Endodermal cell (in vitro differentiated cells): Measurements from ENCODE around the gene TPPP. TPM values are rescaled to one million over a fixed set of nuclear protein-coding genes. Genes with fewer than 3 reads are reported as not detected.
A peak's percentile ranks its signal among the peaks of the same experiment; 100 is the strongest.

ENCODE experiments used
- DNase-seq: peaks from one replicate; pipeline ENCODE4 v3.0.0-alpha.2; 2017
- H3K27ac ChIP-seq: 2 replicates; pipeline ENCODE4 v1.5.1; 2013; ENCODE audit warnings: mild to moderate bottlenecking, low read depth, low read length, moderate library complexity
- H3K27me3 ChIP-seq: 2 replicates; pipeline ENCODE4 v1.6.1; 2013; ENCODE audit warnings: mild to moderate bottlenecking, low read length, moderate library complexity; ENCODE audit not compliant: insufficient read depth, control insufficient read depth, poor library complexity, severe bottlenecking
- H3K36me3 ChIP-seq: 2 replicates; pipeline ENCODE4 v1.7.0; 2013; ENCODE audit warnings: mild to moderate bottlenecking, low read length, moderate library complexity; ENCODE audit not compliant: control insufficient read depth, insufficient read depth
- H3K4me1 ChIP-seq: one replicate; pipeline ENCODE4 v1.7.0; 2013; ENCODE audit warnings: low read length; ENCODE audit not compliant: control insufficient read depth, insufficient read depth
- H3K4me3 ChIP-seq: 2 replicates; pipeline ENCODE4 v1.5.1; 2013; ENCODE audit warnings: mild to moderate bottlenecking, low read length, moderate library complexity
- H3K9ac ChIP-seq: 2 replicates; pipeline ENCODE4 v1.6.1; 2013; ENCODE audit warnings: mild to moderate bottlenecking, low read length, moderate library complexity; ENCODE audit not compliant: poor library complexity, severe bottlenecking; ENCODE audit errors: extremely low read depth
- H3K9me3 ChIP-seq: 2 replicates; pipeline ENCODE4 v1.6.1; 2013; ENCODE audit warnings: mild to moderate bottlenecking, low read length, moderate library complexity; ENCODE audit not compliant: control insufficient read depth
- H3K27ac Mint-ChIP-seq: 2 replicates; pipeline ENCODE4 v1.8.0; 2020; ENCODE audit warnings: mixed read lengths
- H3K27me3 Mint-ChIP-seq: 2 replicates; pipeline ENCODE4 v1.8.0; 2021; ENCODE audit warnings: mild to moderate bottlenecking, mixed read lengths; ENCODE audit not compliant: insufficient read depth
- H3K36me3 Mint-ChIP-seq: 2 replicates; pipeline ENCODE4 v1.8.0; 2020; ENCODE audit warnings: low read depth, mixed read lengths
- H3K4me1 Mint-ChIP-seq: 2 replicates; pipeline ENCODE4 v1.8.0; 2020; ENCODE audit warnings: mixed read lengths
- H3K4me3 Mint-ChIP-seq: 2 replicates; pipeline ENCODE4 v1.8.0; 2020; ENCODE audit warnings: mild to moderate bottlenecking, moderate library complexity, mixed read lengths
- H3K9me3 Mint-ChIP-seq: 2 replicates; pipeline ENCODE4 v1.8.0; 2020; ENCODE audit warnings: mild to moderate bottlenecking, mixed read lengths
- CTCF ChIP-seq: fragments of 200-600 bp; sonication (generic); conservative IDR thresholded peaks from 2 replicates; pipeline ENCODE4 v1.5.0; 2021; ENCODE audit warnings: antibody characterized with exemption, mild to moderate bottlenecking
- WGBS, 2 experiments: methylation state at CpG; one replicate each; pipeline versions ENCODE4 v1.1.5 to v1.1.7; 2013; ENCODE audit warnings: missing lambda C conversion rate in 2 of 2, mixed read lengths in 1 of 2; ENCODE audit not compliant: insufficient coverage in 1 of 2, insufficient read length in 1 of 2; 5-methylcytosine and 5-hydroxymethylcytosine counted together
- total RNA-seq, 2 donors: library from RNA; stranded (reverse); fragmentation: NEBNext Ultra II Directional in 1 of 2; extraction: Animal tissue kit (Norgen Biotek cat#: 25700) in 1 of 2; gene quantifications; 2 replicates in 1 of 2; 3 replicates in 1 of 2; pipeline ENCODE4 v1.2.1, GENCODE V29; 2021

TPPP gene
- total RNA-seq, 2 donors from 2014 or later = 0.22 to 0.70 TPM

- Histone ChIP-seq H3K36me3 (peaks cover 43% of the 10 kb centered on the region), H3K9ac (no peak overlapping the region), H3K4me1 (no peaks in the 10 kb centered on the region), H3K9me3 (no peaks in the 10 kb centered on the region), H3K27ac (no peak overlapping the region), H3K4me3 (no peak overlapping the region), H3K27me3 (no peaks in the 10 kb centered on the region)
- Mint-ChIP-seq H3K9me3 (no peaks in the 10 kb centered on the region), H3K27me3 (no peaks in the 10 kb centered on the region), H3K4me1 (no peaks in the 10 kb centered on the region), H3K36me3 (peaks cover 54% of the 10 kb centered on the region), H3K4me3 (no peak overlapping the region), H3K27ac (no peak overlapping the region)
- TF ChIP-seq CTCF = no peak
- WGBS, 2 experiments = 93 to 99% methylated on average over 7 to 9 of the region's 9 CpGs
- no peak for DNase-seq
These were observed 70.8 kb downstream of the TPPP start for GRCh38 chr5:622359-622758.

- no peak for TF ChIP-seq CTCF
- H3K27me3 ChIP-seq = no peaks in the 10 kb centered on the region
- H3K9ac ChIP-seq = no peak overlapping the region
- H3K4me3 Mint-ChIP-seq = no peak overlapping the region
- no peak for DNase-seq
- no peaks in the 10 kb centered on the region for H3K9me3 Mint-ChIP-seq
- H3K4me1 ChIP-seq = no peaks in the 10 kb centered on the region
- H3K27ac Mint-ChIP-seq = peak overlapping the region; percentile 37
- no peak overlapping the region for H3K27ac ChIP-seq
- no peaks in the 10 kb centered on the region for H3K4me1 Mint-ChIP-seq
- peaks cover 35% of the 10 kb centered on the region for H3K36me3 ChIP-seq
- no peak overlapping the region for H3K4me3 ChIP-seq
- H3K27me3 Mint-ChIP-seq = no peaks in the 10 kb centered on the region
- H3K36me3 Mint-ChIP-seq = peaks cover 51% of the 10 kb centered on the region
- H3K9me3 ChIP-seq = no peaks in the 10 kb centered on the region
- WGBS, 2 experiments = 96% methylated on average over 15 to 16 of the region's 16 CpGs
These were observed 71.8 kb downstream of the TPPP start for GRCh38 chr5:621341-621761.

- Mint-ChIP-seq H3K4me3 (no peak overlapping the region), H3K27me3 (no peaks in the 10 kb centered on the region), H3K36me3 (peaks cover 48% of the 10 kb centered on the region), H3K9me3 (peaks cover under 1% of the 10 kb centered on the region), H3K27ac (peak overlapping the region; percentile 37), H3K4me1 (no peaks in the 10 kb centered on the region)
- no peaks in the 10 kb centered on the region for H3K4me1 ChIP-seq
- H3K27me3 ChIP-seq = no peaks in the 10 kb centered on the region
- no peak for DNase-seq
- H3K36me3 ChIP-seq = peaks cover 29% of the 10 kb centered on the region
- no peak overlapping the region for H3K27ac ChIP-seq
- WGBS, 2 experiments = 91 to 93% methylated on average over 3 to 8 of the region's 8 CpGs
- H3K9ac ChIP-seq = no peak overlapping the region
- TF ChIP-seq CTCF = no peak
- no peaks in the 10 kb centered on the region for H3K9me3 ChIP-seq
- H3K4me3 ChIP-seq = no peak overlapping the region
These were observed 72.5 kb downstream of the TPPP start for GRCh38 chr5:620586-621180.
